H54 (cell line): ENCODE measurements around the gene TMEM205.
"Not testable (repeated sequence)": the region's sequence is repeated elsewhere in the genome, so short reads cannot be mapped to it uniquely, and the experiment has no call there.

Source experiments
- DNase-seq: peaks from one replicate; pipeline ENCODE4 v3.0.0; 2011; ENCODE audit warnings: low spot score, mixed read lengths; ENCODE audit not compliant: insufficient read length
- FAIRE-seq: peaks from 3 replicates; lab custom pipeline; 2011; peaks lifted over from hg19 to GRCh38; lab: Jason Lieb, UNC
- POLR2A ChIP-seq: IDR thresholded peaks from 2 replicates; pipeline ENCODE4 v1.6.1; 2011; ENCODE audit warnings: low read depth, mild to moderate bottlenecking, low read length

The TMEM205 gene

GRCh38 chr19:11339254-11340098 lies 6.6 kb downstream of the TMEM205 start, which contains the start of gene RAB3D:
Gene RAB3D (minus strand): TSS chr19:11339657. CDS start chr19:11337399, 2,258 bp downstream.
- 0 out of 2 replicates have a peak, but pooled peaks have one; percentile 22 for TF ChIP-seq POLR2A
- FAIRE-seq (peak; percentile 30), DNase-seq (peak; percentile 89)

- FAIRE-seq (no peak), DNase-seq (no peak)
- no peak for TF ChIP-seq POLR2A
Measured at GRCh38 chr19:11338569-11339253, 7.4 kb downstream of the TMEM205 start.

- DNase-seq (no peak), FAIRE-seq (no peak)
- no peak for TF ChIP-seq POLR2A
Measured at GRCh38 chr19:11338121-11338520, 7.9 kb downstream of the TMEM205 start.

GRCh38 chr19:11337080-11337479 lies 9.0 kb downstream of the TMEM205 start:
- TF ChIP-seq POLR2A, result no peak
- no peak for DNase-seq
- FAIRE-seq, result no peak

GRCh38 chr19:11335449-11336146 lies 10.5 kb downstream of the TMEM205 start:
- FAIRE-seq (no peak), DNase-seq (no peak)
- TF ChIP-seq POLR2A, result no peak

GRCh38 chr19:11333838-11334237 lies 12.2 kb downstream of the TMEM205 start:
- not testable (repeated sequence) for DNase-seq, FAIRE-seq

GRCh38 chr19:11332822-11333221 lies 13.2 kb downstream of the TMEM205 start:
- no peak for DNase-seq
- no peak for TF ChIP-seq POLR2A

GRCh38 chr19:11331502-11331901 lies 14.6 kb downstream of the TMEM205 start:
- DNase-seq, result no peak
- FAIRE-seq, result no peak
- no peak for TF ChIP-seq POLR2A

More at GRCh38 chr19:11332822-11333221, 13.2 kb downstream of the TMEM205 start:
- no peak for FAIRE-seq

- FAIRE-seq (no peak), DNase-seq (no peak)
- TF ChIP-seq POLR2A, result no peak
Measured at GRCh38 chr19:11330127-11330526, 15.9 kb downstream of the TMEM205 start.

GRCh38 chr19:11325544-11325943 lies 20.5 kb downstream of the TMEM205 start:
- DNase-seq, result no peak
- TF ChIP-seq POLR2A, result no peak
- no peak for FAIRE-seq

- FAIRE-seq (no peak), DNase-seq (no peak)
- TF ChIP-seq POLR2A, result no peak
Measured at GRCh38 chr19:11324748-11325389, 21.2 kb downstream of the TMEM205 start.

GRCh38 chr19:11324079-11324661 lies 21.9 kb downstream of the TMEM205 start:
- DNase-seq, result no peak
- no peak for TF ChIP-seq POLR2A
- peak; percentile 48 for FAIRE-seq

GRCh38 chr19:11323601-11324078 lies 22.4 kb downstream of the TMEM205 start:
- TF ChIP-seq POLR2A, result no peak
- DNase-seq (no peak), FAIRE-seq (no peak)
